ENCODE results near the gene POLR3A. TPM values are rescaled to one million over a fixed set of nuclear protein-coding genes. Genes with fewer than 3 reads are reported as not detected.

Gene POLR3A
- polyA plus RNA-seq, 10 donors, result 11.0 to 15.6 (median 13.9) TPM

DNA sequence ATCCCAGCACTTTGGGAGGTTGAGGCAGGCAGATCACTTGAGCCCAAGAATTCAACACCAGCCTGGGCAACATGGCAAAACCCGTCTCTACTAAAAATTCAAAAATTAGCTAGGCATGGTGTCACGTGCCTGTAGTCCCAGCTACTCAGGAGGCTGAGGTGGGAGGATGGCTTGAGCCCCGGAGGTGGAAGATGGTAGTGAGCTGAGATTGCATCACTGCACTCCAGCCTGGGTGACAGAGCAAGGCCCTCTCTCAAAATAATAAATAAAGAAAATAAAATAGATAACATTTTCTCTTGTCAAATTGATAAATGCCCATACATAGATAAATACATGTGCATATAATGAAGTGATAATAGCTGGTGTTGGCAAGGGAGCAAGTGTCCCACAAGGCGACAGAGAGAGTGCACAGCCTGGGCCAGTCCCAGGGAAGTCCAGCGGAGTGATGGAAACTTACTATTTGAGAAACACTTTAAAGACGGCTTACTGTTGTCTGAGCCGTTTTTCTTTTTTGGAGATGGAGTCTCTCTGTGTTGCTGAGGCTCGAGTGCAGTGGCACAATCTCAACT, 69.3 kb downstream of the POLR3A start:
- DNase-seq, result no peak

DNA sequence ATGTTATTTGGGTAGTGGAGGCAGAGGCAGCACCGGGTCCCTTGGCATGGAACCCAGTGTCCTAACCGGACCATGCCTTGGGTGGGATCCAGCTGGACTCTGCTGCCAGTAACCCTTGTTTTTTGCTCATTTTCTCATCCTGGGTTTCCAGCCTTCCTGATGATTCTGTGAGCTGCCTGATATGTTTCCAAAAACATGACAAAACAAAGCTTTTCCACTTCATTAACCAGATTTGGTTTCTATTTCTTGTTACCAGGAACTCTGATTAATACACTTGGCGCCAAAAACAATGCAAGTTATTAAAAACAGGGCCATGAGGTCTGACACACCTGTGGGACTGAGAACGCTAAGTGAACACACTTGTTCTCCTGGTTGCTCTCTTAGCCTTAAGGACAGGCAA, 69.9 kb downstream of the POLR3A start:
- DNase-seq, result no peak

DNA sequence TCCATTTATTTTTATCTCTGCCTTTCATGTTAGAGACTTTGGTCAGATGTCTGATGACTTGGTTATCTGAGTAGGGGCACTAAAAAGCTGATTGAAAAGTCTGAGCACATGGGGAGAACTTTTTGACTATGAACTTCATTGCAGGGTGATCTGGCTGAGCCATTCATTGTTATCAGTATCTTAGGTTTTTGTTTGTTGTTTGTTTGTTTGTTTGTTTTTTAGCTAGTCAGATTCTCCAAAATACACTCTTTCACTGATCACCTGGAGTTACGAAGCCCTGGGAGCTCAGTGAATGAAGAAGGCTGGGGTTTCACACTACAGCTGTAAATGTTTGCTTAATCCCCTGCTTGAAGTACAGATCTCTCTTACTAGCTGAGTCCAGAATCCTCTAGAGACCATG, 74.2 kb downstream of the POLR3A start:
- no peak for DNase-seq

DNA sequence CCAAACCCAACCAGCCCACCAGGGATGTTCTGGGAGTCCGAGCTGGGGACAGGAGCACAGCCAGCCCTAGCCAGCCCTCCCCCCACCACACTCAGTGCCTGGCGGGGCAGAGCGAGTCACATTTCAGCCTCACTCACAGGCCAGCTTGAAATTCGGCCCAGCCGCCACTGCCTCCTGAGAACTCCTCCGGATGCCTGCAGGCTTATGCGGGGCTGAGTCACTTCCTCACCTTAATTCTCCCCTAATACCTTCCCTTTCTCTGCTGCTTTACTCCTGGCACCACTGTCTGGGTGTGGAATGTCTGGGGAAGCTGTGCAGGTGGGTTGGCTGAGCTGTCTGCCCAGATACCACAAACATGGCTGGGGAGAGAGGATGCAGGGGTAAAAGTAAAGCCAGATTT, 80.1 kb downstream of the POLR3A start:
- DNase-seq, result peak in 1 of 3 donors; percentile 30

DNA sequence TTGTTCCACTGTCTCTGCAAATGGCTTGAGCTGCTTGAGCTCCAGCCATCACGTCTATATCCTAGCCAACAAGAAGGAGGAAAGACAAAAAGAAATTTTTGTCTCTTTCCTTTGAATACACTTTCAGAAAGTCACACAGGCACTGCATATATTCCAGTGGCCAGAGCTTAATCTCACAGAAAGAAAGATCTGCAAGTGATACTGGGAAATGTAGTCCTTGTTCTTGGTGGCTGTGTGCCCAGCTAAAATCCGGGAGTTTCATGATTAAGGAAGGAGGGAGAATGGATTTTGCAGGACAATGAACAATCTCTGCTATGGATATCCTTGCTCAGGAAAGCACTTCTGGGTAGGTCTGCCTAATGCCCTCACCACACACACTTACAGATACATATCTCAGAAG, 83.2 kb downstream of the POLR3A start:
- DNase-seq, result peak in 1 of 3 donors; percentile 67

DNA sequence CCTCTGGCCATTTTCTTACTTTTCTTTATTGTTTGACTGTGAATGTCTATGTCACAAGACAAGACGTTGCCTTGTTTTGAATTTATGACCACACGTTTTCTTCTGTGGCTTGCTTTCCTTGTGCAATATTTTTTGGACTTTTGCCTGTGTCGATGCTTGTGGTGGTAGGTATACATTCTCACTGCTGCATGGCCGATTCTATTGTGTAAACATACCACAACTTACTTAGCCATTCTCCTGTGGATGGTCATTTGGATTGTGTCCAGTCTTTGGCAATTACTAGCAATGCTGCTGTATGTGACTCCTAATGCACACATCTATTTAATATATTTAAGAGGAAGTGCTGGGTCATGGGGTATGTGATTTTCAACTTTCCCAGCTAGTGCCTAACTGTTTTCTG, 84.8 kb downstream of the POLR3A start:
- DNase-seq, result peak in 1 of 3 donors; percentile 88

DNA sequence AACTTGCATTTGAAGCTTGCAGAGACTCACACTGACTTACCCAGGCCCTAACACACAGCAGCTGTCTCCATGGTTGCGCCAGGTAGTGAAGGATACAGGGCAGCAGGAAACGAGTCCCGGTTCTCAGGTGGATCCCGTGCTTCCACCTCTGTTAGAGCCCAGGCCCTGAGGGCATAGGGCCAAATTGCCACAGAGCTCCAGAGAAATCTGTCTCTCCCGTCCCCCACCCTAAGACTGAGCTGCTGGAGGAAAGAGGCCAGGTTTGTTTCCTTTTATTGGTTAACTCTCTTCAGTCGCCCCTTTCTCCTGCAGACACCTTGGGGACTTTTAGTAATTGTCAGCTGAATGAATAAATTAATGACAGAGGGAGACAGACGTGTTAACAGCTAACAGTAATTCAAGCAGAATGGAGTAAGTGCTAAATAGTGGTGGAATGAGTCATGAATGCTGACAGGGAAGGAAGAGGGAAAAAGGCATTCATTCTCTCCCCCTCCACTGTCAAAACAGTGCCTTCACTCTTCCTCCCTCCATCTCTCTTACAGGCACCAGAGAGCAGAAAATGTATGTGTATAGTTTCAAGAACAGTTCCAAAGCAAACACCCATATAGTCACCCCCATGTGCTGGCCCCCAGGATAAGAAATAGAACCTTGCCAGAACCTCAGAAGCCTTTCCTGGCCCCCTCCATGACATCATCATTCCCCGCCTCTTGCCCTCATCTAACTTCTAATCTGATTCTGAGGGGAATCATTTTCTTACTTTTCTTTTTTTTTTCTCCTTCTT, 86.0 kb downstream of the POLR3A start:
- peak in 1 of 3 donors; percentile 84 for DNase-seq

DNA sequence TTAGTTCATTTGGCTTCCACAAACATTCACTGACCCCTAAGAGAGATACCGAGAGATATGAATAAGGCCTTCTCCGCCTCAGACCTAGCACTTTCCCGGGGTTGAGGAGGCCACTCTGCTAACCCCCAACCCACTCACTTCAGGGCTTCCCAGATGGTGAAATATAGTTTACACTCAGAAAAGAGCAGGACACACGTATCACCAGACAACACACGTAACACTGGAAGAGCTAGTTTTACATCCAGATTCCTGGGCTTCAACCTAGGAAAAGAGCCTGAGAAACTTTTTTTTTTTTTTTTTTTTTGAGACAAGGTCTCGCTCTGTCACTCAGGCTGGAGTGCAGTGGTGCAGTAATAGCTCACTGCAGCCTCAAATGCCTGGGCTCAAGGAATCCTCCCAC, 87.5 kb downstream of the POLR3A start:
- no peak for DNase-seq

DNA sequence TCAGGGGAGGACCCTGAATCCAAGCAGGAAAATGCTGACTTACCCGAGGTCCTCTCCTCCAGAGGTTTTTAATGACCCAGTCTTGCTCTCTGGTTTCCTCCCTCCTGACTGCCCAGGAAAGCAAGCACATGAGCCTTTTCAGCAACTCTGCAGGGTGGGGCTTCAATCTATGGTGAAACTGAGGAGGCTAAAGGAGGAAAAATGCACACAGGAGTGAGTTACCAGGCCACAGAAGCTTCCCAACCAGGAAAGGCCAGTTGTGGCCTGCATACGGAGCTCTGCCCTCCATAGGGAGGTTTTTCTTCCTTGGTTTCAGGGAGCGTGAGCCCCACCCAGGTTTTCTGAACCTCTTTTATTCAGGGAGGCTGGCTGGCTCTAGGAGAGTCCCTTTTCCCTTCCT, 88.7 kb downstream of the POLR3A start:
- DNase-seq, result no peak

DNA sequence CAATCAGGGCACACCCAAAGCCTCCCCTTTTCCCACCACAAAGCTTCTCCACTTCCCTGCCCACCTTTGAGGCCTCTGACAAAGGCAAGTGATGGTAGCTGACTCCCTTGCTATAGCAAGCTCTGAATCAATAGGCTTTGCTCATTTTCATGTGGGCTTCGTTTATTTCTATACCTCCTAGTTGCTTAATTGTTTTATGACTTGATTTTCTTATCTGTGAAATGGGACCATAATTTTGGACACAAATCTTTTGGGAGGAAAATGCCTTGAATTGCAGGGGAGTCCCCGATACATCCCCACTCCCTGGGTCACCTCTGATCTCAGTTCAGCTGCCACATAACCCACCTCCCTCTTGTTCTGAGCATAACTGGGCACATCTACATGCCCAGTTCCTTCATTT, 89.1 kb downstream of the POLR3A start:
- DNase-seq, result no peak

DNA sequence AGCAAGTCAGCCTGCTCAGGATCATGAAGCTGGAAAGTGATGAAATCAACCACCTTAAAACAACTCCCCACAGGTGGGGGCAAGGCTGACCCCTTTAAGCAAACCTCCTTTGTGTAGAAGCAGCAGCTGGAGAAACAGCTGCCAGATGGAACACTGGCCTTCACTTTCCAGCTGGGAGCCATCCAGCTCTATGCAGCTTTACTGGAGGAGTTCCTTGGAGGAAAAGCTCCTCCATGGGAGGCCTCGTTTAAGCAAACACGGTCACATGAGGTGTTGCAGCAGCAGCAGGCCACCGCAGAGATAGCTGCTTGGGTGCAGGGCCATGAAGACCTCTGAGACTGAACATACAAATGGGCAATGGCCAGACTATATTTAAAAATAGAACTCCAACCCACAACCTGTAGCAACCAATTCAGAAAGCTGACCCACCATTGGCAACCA, 89.7 kb downstream of the POLR3A start:
- peak; percentile 58 to 90 (median 74) for DNase-seq

DNA sequence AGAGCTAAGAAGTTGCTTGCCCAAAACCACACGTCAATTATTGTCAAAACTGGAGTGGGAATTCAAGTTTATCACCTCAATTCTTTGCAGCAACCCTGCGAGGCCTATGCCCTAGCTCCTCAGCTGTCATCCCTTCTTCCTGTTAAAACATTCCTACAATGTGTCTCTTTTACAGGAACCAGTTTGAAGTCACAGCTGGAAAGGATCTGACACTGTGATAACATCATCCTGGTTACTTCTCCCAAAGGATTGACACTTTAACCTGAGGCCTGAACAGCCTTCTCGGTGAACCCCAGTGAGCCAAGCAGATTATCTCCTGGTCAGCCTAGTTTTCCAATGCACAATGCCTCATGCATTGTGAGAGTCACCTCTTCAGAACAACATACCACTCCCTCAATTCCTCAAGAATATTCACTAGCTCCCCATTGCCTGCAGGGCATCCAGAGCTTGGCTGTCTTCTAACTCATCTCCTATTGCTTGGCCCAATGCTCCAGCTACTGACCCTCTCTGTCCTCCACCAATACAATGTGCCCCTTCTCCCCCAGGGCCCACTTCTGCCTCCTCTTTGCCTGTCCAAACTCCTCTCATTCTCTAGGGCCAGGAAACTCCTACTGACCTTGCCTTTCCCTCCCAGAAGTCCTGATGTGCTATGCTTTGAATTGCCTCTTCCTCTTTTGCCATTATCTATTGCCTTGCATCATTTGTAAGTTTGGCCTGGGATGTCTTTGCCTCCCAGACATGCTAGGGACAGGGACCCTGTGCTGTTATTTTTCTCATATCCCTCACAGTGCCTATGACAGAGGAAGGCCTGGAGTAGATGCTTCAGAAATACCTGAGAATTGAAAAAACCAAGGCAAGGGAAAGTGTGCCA, 92.4 kb downstream of the POLR3A start:
- no peak for DNase-seq

DNA sequence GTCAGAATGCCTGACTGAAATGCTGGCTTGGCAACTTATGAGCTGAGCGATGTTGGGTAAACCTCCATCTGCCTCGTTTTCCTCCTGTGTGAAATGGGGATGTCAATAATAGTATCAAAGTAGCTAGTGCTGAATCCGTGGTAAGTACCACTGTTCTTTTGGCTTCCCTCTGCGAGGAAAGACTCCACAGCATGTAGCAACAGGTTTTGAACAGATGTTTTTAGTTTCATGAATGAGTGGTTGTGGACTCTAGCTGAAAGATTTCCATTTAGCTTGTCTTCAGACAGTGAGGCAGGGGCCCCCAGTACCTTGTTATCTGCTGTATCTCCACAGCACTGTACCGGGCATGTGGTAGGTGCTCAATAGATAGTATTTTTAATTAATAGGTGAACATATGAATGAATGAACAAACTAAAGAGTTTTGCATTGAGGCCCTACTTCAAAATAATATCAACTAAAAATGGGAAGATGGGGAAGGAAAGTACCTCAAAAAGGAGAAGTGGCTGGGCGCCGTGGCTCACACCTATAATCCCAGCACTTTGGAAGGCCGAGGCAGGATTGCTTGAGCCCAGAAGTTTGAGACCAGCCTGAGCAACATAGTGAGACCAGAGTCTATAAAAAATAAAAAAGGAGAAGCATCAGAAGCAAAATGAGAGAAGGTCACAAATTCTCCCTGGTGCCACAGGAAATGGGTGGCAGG, 97.1 kb downstream of the POLR3A start:
- no peak for DNase-seq

DNA sequence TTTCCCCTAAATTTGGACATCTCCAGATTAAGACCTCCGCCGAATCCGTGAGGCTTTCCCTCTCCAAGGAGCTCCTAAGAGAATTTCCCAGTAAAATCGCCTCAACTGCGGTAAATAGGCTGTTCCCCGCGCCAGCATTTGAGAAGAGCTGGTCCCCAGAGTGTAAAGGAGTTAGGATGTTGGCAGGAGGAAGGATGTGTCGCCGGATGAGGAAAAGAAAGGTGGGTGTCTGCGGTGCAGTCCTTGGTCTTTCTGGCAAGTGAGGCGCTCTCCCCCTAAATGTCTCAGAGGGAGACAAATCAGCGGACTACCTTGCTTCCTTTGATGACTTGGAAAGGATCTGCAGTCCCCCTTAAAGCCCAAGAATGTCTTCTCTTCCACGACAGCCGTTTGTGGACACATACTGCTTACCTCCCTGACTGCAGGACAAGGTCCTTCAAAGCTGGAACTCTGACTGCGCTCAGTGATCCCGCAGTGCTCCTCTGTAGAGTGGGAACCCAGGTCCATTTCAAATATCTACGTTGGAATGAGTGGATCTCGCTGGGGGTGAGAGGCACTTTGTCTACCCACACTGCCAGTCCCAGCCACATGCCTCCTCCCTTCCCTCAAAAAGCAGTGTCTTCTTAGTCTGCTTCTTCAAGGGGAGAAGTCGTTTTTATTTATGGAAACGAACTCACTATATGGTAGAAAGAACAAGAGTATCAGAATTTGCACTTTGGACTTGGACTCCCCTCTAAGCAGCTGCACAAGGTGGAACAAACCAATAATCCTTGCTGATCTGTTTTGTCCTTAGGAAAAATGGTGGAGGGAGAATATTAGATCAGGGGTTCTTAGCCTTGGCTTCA, 101.7 kb downstream of the POLR3A start:
- DNase-seq, result no peak

DNA sequence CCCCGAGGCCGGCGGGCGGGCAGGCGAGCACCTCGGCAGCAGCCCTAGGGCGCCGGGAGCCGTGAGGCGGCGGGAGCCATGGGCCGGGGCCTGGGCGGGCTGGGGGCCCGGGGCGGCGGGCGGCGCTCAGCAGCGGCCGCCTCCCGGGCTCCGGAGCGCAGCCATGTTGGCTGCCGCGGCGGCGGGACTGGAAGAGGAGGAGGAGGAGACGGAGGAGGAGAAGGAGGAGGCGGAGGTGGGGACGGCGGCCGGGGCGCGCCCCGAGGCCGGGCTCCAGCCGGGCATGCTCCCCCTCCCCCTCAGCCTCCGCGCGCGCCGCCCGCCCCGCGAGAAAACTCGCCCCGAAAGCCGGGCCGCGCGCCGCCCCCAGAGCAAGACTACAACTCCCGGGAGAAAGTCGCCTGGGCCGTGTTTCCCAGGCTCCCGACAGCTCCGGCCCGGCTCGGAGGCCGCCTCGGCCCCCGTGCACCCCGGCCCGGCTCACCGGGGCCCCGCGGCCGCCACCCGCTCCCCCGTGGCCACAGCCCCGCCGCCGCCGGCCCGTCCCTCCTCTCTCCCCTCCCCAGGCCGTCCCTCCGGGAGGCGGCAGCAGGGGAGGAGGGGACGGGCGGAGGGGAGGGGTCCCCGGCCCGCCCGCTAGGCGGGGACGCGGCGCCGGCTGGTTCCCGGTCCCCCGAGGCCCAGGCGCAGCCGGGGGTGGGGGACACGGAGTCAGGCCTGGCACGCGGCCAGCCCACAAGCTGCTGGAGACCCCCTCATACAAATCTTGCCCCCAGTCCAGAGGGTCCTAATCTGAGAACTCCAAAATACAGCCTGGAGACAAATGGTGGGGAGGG, 102.5 kb downstream of the POLR3A start, which contains the start of gene DLG5:
Gene DLG5 (minus strand): TSS at position 190 of the 836 bp plus-strand sequence. CDS start 235 bp downstream, outside the sequence.
- peak; percentile 38 to 84 (median 76) for DNase-seq

DNA sequence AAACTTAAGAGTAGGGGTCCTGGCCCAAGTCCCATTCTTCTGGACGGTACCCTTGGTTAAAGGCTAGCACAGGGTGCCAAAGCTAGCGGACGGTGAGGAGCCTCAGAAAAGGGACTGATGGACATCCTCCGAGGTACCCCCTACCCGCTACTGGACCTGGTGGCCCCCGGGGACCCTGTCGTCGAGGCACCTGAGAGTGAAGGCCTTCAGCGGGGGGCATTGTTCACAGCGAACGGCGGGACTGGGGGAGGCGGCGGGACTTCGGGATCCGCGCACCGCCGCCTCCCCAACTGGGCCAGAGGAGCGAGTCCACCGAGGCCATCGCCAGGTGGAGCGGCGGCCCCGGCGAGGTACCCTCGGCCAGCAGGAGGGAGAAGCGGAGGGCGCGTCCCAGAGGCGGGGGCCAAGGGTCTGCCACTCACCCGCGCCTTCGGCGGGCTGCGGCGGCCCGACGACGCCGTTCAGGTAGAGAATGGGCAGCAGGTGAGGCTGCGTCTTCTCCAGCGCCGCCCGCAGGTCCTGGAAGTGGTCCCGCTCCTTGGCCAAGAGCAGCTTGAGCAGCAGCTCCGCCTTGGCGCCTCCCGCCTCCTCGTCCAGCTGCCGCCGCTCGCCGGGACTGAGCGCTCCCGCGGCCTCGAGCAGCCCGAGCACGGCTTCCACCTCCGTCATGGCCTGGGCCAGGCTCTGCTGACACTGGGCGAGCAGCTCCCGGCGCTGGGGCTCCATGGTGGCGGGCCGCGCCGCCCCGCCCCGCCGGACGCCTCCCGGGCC, 103.3 kb downstream of the POLR3A start:
- peak in 2 of 3 donors; percentile 46 to 81 for DNase-seq

DNA sequence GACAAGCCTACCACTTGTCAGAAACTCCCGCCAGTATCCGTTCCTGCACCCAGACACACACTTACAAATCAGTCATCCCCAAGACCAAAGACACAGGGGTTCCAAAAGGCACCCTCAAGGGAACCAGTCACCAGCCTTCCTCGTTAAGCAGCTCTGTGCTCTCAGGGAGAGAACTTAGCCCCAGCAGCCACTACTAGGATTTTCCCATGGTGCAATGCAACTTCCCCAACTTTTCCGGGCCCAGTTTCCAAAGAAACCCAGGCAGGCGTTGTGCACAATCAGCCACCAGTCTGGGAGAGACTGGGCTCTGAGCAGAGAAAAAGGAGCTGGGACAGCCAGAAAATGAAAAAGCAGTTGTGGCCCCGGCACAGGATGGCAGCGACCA, 103.9 kb downstream of the POLR3A start:
- peak in 2 of 3 donors; percentile 48 to 77 for DNase-seq

DNA sequence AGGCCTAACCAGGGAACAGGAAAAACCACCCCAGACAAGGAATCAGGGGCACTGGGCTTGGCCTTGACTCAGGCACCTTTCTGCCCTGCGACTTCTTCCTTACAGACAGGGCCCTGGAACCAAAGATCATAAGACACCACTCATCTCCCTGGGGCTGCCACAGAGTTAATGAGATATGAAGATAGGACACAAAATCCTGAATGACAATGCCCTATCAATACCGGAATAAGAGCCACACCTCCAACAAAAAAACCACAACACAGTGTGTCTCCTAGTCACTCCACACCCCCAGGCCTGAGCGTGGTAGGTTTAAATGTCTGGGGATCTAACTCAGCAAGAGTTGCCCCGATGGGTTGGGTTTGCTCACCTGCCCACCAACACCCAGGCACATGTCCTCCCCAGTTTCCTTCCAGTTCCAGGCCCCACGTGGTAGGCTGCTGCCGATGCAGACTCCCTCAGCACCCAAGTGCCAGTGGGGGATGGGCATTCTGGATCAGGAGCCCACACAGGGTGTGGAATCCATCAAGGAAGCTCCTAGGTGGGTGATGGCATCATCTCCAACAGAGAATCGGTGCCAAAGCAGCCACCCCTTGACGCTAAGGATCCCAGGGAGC, 106.6 kb downstream of the POLR3A start:
- no peak for DNase-seq

DNA sequence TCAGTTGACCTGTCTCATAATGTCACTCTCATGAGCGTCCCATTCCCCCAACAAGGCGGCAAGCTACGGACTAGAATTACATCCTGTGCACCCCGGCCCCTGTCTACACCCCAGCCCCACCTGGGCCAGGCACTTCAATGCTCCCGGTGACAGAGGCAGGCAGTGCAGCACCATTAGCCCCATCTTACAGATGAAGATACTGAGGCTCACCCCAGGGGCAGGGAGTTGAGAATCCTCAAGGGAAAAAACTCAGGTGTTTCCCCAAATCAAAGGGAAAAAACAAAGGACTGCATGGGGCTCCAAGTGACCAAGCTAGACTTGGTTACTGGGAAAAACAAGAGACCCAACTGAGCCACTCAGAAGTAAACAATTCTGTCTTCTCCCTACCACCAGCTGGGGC, 107.3 kb downstream of the POLR3A start:
- no peak for DNase-seq

Measured in muscle of back (tissue), 11 donors.